ENCODE results near the gene NPTX1. TPM values are rescaled to one million over a fixed set of nuclear protein-coding genes. Genes with fewer than 3 reads are reported as not detected.

The NPTX1 gene, protein sequence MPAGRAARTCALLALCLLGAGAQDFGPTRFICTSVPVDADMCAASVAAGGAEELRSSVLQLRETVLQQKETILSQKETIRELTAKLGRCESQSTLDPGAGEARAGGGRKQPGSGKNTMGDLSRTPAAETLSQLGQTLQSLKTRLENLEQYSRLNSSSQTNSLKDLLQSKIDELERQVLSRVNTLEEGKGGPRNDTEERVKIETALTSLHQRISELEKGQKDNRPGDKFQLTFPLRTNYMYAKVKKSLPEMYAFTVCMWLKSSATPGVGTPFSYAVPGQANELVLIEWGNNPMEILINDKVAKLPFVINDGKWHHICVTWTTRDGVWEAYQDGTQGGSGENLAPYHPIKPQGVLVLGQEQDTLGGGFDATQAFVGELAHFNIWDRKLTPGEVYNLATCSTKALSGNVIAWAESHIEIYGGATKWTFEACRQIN
- total RNA-seq = 1.7 and 3.4 TPM in 2 replicates

DNA sequence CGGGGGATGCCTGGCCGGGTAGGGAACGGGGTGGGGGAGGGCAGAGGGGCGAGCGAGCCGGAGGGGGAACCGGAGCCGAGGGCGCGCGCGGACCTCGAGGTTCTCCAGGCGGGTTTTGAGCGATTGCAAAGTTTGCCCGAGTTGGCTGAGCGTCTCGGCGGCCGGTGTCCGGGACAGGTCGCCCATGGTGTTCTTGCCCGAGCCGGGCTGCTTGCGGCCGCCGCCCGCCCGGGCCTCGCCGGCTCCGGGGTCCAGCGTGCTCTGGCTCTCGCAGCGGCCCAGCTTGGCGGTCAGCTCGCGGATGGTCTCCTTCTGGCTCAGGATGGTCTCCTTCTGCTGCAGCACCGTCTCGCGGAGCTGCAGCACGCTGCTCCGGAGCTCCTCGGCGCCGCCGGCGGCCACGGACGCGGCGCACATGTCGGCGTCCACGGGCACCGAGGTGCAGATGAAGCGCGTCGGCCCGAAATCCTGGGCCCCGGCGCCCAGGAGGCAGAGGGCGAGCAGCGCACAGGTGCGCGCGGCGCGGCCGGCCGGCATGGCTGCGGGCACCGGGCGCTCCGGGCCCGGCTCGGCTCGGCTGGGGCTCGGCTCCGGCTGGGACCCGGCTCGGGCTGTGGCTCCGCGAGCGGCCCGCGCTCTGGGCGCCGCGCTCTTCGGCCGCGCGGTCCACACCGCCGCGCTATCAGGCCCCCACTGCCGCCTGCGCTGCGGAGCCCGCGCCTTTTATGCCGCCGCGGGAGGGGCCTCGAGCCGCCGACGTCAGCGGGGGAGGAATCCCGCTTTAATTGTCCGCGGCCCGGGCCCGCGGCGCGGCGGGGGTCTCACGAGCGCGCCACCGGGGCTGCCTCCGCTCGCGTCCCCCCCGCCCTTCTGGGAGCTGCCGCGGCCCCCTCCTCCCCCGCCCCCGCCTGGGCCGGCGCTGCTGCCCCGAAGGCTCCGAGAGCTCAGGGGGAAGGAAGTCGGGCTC, at the start of gene NPTX1:
TSS of gene NPTX1 (minus strand) at position 698 of the 967 bp plus-strand sequence. CDS start at position 537, 161 bp downstream.

Other genes with a start within 250 kb of the NPTX1 start
- 82.2 and 128 TPM in 2 replicates for gene RNF213, start 215.8 kb downstream of the NPTX1 start, total RNA-seq
- 17.5 and 21.0 TPM in 2 replicates for gene ENDOV, start 61.4 kb downstream of the NPTX1 start, total RNA-seq
- 15.4 and 19.8 TPM in 2 replicates for gene RPTOR, start 68.2 kb upstream of the NPTX1 start, total RNA-seq